Smooth muscle cell (in vitro differentiated cells): ENCODE results near the gene ADIPOR2. TPM values are rescaled to one million over a fixed set of nuclear protein-coding genes. Genes with fewer than 3 reads are reported as not detected.

Source experiments
- DNase-seq: peaks from one replicate; lab custom pipeline; 2025; ENCODE audit not compliant: unreplicated experiment; lab: John Stamatoyannopoulos, UW
- H2AFZ ChIP-seq: fragments of 200-600 bp; sonication (generic); 2 replicates; pipeline ENCODE4 v1.6.0; 2016; ENCODE audit warnings: antibody characterized with exemption, low read depth, mild to moderate bottlenecking
- H3F3A ChIP-seq: fragments of 200-600 bp; sonication (generic); 2 replicates; pipeline ENCODE4 v1.6.0; 2017; ENCODE audit warnings: antibody characterized with exemption, low read depth
- H3K27ac ChIP-seq: fragments of 200-600 bp; sonication (generic); 2 replicates; pipeline ENCODE4 v1.5.1; 2016; ENCODE audit warnings: low read depth, mild to moderate bottlenecking
- H3K27me3 ChIP-seq: fragments of 200-600 bp; sonication (generic); 2 replicates; pipeline ENCODE4 v1.6.1; 2016; ENCODE audit warnings: low read depth, mild to moderate bottlenecking
- H3K36me3 ChIP-seq: fragments of 200-600 bp; sonication (generic); 2 replicates; pipeline ENCODE4 v1.5.1; 2016; ENCODE audit warnings: low read depth
- H3K4me1 ChIP-seq: fragments of 200-600 bp; sonication (generic); 2 replicates; pipeline ENCODE4 v1.5.1; 2016; ENCODE audit warnings: low read depth
- H3K4me2 ChIP-seq: fragments of 200-600 bp; sonication (generic); 2 replicates; pipeline ENCODE4 v1.6.0; 2016; ENCODE audit warnings: mild to moderate bottlenecking
- H3K4me3 ChIP-seq: fragments of 200-600 bp; sonication (generic); 2 replicates; pipeline ENCODE4 v1.5.1; 2016; ENCODE audit warnings: mild to moderate bottlenecking
- H3K79me2 ChIP-seq: fragments of 200-600 bp; sonication (generic); 2 replicates; pipeline ENCODE4 v1.6.0; 2016; ENCODE audit warnings: low read depth, mild to moderate bottlenecking
- H3K9ac ChIP-seq: fragments of 200-600 bp; sonication (generic); 2 replicates; pipeline ENCODE4 v1.6.0; 2016; ENCODE audit warnings: low read depth
- H3K9me3 ChIP-seq: fragments of 200-600 bp; sonication (generic); replicated peaks from 2 replicates; pipeline ENCODE4 v1.5.1; 2016; ENCODE audit warnings: low read depth
- H4K20me1 ChIP-seq: fragments of 200-600 bp; sonication (generic); 2 replicates; pipeline ENCODE4 v1.6.0; 2016; ENCODE audit warnings: low read depth
- WGBS: methylation state at CpG from one replicate; pipeline ENCODE4 v1.1.7; 2016; ENCODE audit warnings: low lambda C conversion rate; 5-methylcytosine and 5-hydroxymethylcytosine counted together
- polyA plus RNA-seq: library from polyadenylated mRNA; unstranded; fragments of >200 nt; fragmentation: Nextera tagmentation; extraction: Ambion mirVana; gene quantifications from 2 replicates; pipeline ENCODE4 v1.2.1, GENCODE V29; 2016
- total RNA-seq: library from RNA; depleted of rRNA; stranded (reverse); fragments of >200 nt; gene quantifications from 2 replicates; pipeline ENCODE4 v1.2.3, GENCODE V29; 2014
- TF ChIP-seq, protein P1 (sequence below): fragments of 200-600 bp; sonication (generic); IDR thresholded peaks from 2 replicates; pipeline ENCODE4 v1.5.1; 2017; ENCODE audit warnings: borderline replicate concordance, mild to moderate bottlenecking, antibody characterized with exemption; ENCODE audit not compliant: insufficient read depth, poor library complexity, severe bottlenecking

Gene ADIPOR2
- total and polyA plus RNA-seq, 2 experiments from 2014 or later = 7.0 to 34.1 TPM

DNA sequence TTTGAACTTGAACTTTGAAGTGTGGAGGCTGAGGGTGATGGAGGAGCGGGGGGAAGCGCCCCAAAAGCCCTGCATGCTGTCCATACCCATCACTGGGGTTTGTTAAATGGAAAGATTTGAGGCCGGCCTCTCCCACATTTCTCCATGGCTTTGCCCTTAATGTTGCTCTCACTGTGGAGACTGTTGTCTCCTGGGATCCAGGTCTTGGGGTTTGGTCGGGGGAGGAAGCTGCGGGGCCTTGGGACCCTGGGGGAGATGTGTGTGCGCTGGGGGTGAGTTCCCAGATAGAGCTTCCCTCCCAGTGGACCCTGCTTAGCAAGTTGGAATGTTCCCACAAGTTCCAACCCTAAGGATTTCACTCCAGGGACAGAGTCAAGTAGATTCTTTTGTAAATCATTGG lies 101.5 kb downstream of the ADIPOR2 start:
- no peak overlapping the region for H3K4me3 ChIP-seq
- H3K27ac ChIP-seq = no peak overlapping the region
- no peaks in the 10 kb centered on the region for H3K79me2 ChIP-seq
- H3K36me3 ChIP-seq = no peaks in the 10 kb centered on the region
- no peaks in the 10 kb centered on the region for H3K4me1 ChIP-seq
- no peaks in the 10 kb centered on the region for H3F3A ChIP-seq
- DNase-seq = no peak
- H3K27me3 ChIP-seq = no peaks in the 10 kb centered on the region
- H3K9ac ChIP-seq = no peak overlapping the region
- H4K20me1 ChIP-seq = peaks cover 14% of the 10 kb centered on the region
- no peak overlapping the region for H2AFZ ChIP-seq
- no peaks in the 10 kb centered on the region for H3K9me3 ChIP-seq
- WGBS = 90% methylated on average over 6 of the region's 6 CpGs
- H3K4me2 ChIP-seq = no peak overlapping the region
- TF ChIP-seq, protein P1, sequence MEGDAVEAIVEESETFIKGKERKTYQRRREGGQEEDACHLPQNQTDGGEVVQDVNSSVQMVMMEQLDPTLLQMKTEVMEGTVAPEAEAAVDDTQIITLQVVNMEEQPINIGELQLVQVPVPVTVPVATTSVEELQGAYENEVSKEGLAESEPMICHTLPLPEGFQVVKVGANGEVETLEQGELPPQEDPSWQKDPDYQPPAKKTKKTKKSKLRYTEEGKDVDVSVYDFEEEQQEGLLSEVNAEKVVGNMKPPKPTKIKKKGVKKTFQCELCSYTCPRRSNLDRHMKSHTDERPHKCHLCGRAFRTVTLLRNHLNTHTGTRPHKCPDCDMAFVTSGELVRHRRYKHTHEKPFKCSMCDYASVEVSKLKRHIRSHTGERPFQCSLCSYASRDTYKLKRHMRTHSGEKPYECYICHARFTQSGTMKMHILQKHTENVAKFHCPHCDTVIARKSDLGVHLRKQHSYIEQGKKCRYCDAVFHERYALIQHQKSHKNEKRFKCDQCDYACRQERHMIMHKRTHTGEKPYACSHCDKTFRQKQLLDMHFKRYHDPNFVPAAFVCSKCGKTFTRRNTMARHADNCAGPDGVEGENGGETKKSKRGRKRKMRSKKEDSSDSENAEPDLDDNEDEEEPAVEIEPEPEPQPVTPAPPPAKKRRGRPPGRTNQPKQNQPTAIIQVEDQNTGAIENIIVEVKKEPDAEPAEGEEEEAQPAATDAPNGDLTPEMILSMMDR = no peak

DNA sequence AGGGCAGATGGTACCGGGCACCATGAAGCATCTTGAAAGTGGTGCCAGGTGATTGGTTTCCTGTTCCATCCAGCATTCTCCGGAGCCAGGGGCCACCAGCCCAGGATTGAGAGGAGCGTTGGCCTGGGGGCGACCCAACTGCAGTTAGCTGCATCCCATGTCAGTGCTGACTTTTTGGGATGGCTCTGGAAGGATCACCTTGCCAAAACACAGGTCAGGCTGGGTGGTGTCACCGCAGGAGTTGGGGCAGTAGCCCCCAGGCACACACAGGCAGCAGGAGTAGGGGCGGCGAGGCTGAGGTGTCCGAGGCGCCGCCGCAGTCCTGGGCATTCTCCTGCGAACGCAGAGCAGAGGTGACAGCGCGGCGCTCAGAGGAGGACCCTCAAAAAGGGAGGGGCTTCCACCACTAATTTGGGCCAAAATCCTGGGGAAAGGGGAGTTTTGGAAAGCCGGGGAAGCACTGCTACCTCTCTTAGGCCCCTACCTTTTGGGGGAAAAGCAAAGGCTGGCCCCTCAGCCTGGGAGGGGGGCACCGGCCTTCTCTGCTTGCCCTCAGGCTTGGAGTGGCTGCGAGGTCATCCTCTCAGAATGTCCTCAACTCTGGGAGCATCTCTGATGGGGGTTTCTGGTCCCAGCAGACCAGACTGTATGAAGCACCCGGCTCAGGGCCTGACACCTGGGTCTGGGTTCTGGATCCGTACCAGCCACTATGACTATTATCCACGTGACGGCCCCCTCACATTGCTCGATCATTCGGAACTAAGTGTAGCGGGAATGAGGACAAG lies 102.7 kb downstream of the ADIPOR2 start:
- H2AFZ ChIP-seq = no peak overlapping the region
- no peaks in the 10 kb centered on the region for H3K4me1 ChIP-seq
- H3K36me3 ChIP-seq = no peaks in the 10 kb centered on the region
- no peaks in the 10 kb centered on the region for H3K9me3 ChIP-seq
- no peak for DNase-seq
- TF ChIP-seq, protein P1 = no peak
- no peak overlapping the region for H3K4me2 ChIP-seq
- H3K27ac ChIP-seq = no peak overlapping the region
- 98% methylated on average over 26 of the region's 26 CpGs for WGBS
- H4K20me1 ChIP-seq = peaks cover 9% of the 10 kb centered on the region
- no peaks in the 10 kb centered on the region for H3F3A ChIP-seq
- no peak overlapping the region for H3K9ac ChIP-seq
- no peak overlapping the region for H3K4me3 ChIP-seq
- H3K27me3 ChIP-seq = no peaks in the 10 kb centered on the region
- H3K79me2 ChIP-seq = no peaks in the 10 kb centered on the region

DNA sequence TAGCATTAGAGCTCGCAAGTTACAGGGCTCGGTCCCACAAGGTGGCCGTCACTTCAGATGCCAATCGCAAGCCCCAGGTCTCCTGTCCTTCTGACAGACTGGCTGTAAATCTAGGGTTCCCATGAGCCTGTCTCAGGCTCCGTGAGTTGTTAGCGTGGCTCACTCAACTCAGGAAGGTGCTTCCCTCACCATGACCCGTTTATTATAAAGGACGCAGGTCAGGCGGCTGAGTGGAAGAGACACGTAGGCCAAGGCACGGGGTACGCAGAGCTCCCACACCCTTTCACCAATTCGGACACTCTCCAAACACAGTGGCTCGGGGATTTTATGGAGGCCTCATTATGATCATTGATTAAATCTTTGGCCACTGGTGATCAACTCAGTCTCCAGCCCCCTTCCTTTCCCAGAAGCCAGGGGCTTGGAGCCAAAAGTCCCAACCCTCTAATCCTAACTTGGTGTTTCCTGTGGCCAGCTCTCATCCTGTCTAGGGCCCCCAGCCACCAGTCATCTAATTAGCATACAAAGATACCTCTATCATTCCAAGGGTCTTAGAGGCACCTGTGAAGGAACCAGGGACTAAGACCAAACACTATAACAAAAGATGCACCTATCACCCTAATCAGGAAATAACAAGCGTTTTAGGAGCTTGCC lies 103.7 kb downstream of the ADIPOR2 start:
- DNase-seq = no peak
- WGBS = 89% methylated on average over 15 of the region's 15 CpGs
- TF ChIP-seq, protein P1 = no peak

More for the DNA sequence above, 103.7 kb downstream of the ADIPOR2 start:
- Histone ChIP-seq H3K36me3 (no peaks in the 10 kb centered on the region), H4K20me1 (peaks cover 9% of the 10 kb centered on the region), H3K4me1 (no peaks in the 10 kb centered on the region), H3K9ac (no peak overlapping the region), H3K27ac (no peak overlapping the region), H3K9me3 (no peaks in the 10 kb centered on the region), H2AFZ (no peak overlapping the region), H3K4me3 (no peak overlapping the region), H3K79me2 (no peaks in the 10 kb centered on the region), H3F3A (no peaks in the 10 kb centered on the region), H3K27me3 (no peaks in the 10 kb centered on the region), H3K4me2 (no peak overlapping the region)
